Measurements from ENCODE around the gene RNF213.
A peak's percentile ranks its signal among the peaks of the same experiment; 100 is the strongest.

RNF213 gene

DNA sequence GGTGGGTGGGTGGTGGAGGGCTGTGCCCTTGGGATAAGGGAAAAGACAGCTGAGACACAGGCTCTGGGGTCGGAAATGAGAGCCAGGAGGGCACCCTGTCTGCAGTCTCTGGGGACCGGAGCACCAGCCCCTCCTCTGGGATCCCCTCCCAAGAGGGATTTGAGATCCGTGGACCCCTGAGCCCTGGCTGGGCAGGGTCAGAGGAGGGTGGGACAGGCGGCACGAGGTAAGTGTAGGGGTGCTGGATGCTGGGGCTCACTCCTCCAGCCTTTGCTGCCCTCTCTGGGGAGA lies 40.9 kb upstream of the RNF213 start:
- Histone ChIP-seq H3K36me3 (ENCODE audit: control insufficient read depth, insufficient read depth, low read length) (peaks cover 11% of the 10 kb centered on the region), H3K9ac (ENCODE audit: low read length) (peak overlapping the region; percentile 97)

DNA sequence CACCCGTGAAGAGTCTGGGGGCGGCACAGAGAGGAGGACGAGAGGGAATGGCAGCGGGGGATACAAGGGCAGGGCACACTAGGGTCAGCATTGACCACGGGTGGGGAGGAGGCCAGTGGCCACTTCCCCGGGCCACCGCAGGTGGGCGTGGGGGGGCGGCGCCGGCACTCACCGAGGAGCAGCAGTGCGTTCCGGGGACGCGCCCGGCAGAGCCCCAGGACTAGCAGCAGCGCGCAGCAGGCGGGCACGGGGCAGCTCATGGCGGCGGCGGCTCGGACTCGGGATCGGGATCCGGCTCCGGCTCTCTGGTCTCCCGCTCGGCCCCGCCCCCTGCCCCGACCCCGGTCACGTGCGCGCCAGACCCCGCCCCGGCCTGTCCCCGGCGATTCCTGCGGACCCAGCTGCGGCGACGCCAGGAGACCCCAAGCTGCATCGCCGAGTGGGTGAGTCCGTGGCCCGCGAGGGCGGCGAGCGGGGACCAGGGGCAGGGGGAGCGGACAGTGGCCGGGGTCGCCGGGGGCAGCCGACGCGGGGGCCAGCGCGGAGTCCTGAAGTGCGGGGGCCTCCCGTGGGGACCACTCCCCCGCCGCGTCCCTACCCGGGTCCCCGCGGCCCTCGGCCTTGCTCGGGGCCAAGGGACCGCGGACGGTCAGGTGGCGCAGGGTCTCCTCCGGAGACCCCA lies 40.5 kb upstream of the RNF213 start, which contains the start of the genes SGSH and SLC26A11:
SGSH (minus strand) TSS at position 280 of the 682 bp plus-strand sequence; CDS start at position 260, 20 bp downstream.
SLC26A11 (plus strand) TSS at position 374 of the 682 bp plus-strand sequence. CDS start 1,134 bp downstream, outside the sequence.
- H3K9ac ChIP-seq (ENCODE audit: low read length) = peak within 1 kb of the TSS; percentile 97
- H3K36me3 ChIP-seq (ENCODE audit: control insufficient read depth, insufficient read depth, low read length) = peaks cover 11% of the 10 kb centered on the region
- H3K27me3 ChIP-seq (ENCODE audit: control insufficient read depth, insufficient read depth, low read length) = no peaks in the 10 kb centered on the region
- peak within 1 kb of the TSS; percentile 77 for H3K27ac ChIP-seq (ENCODE audit: low read depth, low read length)
- H3K4me3 ChIP-seq (ENCODE audit: low read length) = peak within 1 kb of the TSS; percentile 90
- H3K4me1 ChIP-seq (ENCODE audit: control insufficient read depth, insufficient read depth, low read length) = peaks cover 9% of the 10 kb centered on the region

More for the DNA sequence above, 40.9 kb upstream of the RNF213 start:
- Histone ChIP-seq H3K27me3 (ENCODE audit: control insufficient read depth, insufficient read depth, low read length) (no peaks in the 10 kb centered on the region), H3K4me1 (ENCODE audit: control insufficient read depth, insufficient read depth, low read length) (peaks cover 9% of the 10 kb centered on the region), H3K27ac (ENCODE audit: low read depth, low read length) (peak overlapping the region; percentile 77), H3K4me3 (ENCODE audit: low read length) (peak overlapping the region; percentile 90)

DNA sequence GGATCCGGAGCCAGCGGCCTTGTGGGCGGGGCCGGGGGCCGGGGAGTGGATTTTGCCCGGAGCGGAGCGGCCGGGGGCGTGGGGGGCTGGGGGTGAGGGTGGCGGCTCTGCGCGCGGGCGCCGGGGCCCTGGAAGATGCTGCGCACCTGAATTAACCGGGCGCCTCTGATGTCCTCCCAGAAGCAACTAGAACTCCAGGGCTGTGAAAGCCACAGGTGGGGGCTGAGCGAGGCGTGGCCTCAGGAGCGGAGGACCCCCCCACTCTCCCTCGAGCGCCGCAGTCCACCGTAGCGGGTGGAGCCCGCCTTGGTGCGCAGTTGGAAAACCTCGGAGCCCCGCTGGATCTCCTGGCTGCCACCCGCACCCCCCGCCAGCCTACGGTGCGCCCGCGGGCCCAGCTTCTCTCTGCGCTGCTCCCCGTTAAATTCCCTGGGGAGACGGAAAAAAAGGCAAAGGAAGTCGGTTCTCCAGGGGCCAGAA lies 39.9 kb upstream of the RNF213 start:
- H3K36me3 ChIP-seq (ENCODE audit: control insufficient read depth, insufficient read depth, low read length) = peaks cover 11% of the 10 kb centered on the region
- H3K27me3 ChIP-seq (ENCODE audit: control insufficient read depth, insufficient read depth, low read length) = no peaks in the 10 kb centered on the region
- H3K27ac ChIP-seq (ENCODE audit: low read depth, low read length) = peak overlapping the region; percentile 77
- H3K9ac ChIP-seq (ENCODE audit: low read length) = peak overlapping the region; percentile 52
- peaks cover 9% of the 10 kb centered on the region for H3K4me1 ChIP-seq (ENCODE audit: control insufficient read depth, insufficient read depth, low read length)
- peak overlapping the region; percentile 90 for H3K4me3 ChIP-seq (ENCODE audit: low read length)

- peak overlapping the region; percentile 65 for H3K4me3 ChIP-seq (ENCODE audit: low read length)
- no peaks in the 10 kb centered on the region for H3K27me3 ChIP-seq (ENCODE audit: control insufficient read depth, insufficient read depth, low read length)
- no peak overlapping the region for H3K27ac ChIP-seq (ENCODE audit: low read depth, low read length)
- peaks cover 9% of the 10 kb centered on the region for H3K4me1 ChIP-seq (ENCODE audit: control insufficient read depth, insufficient read depth, low read length)
- H3K9ac ChIP-seq (ENCODE audit: low read length) = no peak overlapping the region
- H3K36me3 ChIP-seq (ENCODE audit: control insufficient read depth, insufficient read depth, low read length) = peaks cover 6% of the 10 kb centered on the region
These were observed 39.1 kb upstream of the RNF213 start for GRCh38 chr17:80221351-80222105.

- no peak overlapping the region for H3K27ac ChIP-seq (ENCODE audit: low read depth, low read length)
- no peak overlapping the region for H3K4me3 ChIP-seq (ENCODE audit: low read length)
- peaks cover 9% of the 10 kb centered on the region for H3K4me1 ChIP-seq (ENCODE audit: control insufficient read depth, insufficient read depth, low read length)
- no peak overlapping the region for H3K9ac ChIP-seq (ENCODE audit: low read length)
- H3K36me3 ChIP-seq (ENCODE audit: control insufficient read depth, insufficient read depth, low read length) = peaks cover under 1% of the 10 kb centered on the region
- H3K27me3 ChIP-seq (ENCODE audit: control insufficient read depth, insufficient read depth, low read length) = no peaks in the 10 kb centered on the region
These were observed 38.1 kb upstream of the RNF213 start for GRCh38 chr17:80222376-80223141.

DNA sequence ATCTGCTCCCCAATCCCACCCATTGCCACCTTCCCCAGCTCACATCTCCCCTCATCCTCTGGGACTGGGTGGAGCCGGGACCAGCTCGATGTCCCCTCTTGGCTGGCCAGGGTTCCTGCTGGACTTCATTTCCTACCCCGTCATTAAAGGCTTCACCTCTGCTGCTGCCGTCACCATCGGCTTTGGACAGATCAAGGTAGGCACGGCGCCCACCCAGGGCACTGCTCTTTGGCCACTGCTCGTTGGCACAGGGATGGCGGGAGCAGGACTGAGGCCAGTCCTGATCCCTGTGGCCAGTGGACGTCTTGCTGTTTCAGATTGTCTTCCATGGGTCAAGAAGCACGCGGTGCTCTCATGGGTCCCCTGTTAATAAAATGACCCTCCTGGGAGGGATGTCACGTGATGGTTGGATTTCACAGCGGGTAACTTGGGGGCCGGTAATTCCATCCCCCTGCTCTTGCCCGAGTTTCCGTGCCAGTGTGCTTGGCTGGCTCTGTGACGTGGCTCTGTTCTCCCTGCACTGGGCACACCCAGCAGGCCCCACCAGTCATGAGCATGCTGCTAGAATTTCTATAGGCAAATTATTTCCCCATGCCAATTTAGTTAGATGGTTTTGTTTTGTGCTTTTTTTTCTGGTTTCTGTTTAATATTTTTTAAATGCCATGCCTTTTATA lies 37.4 kb upstream of the RNF213 start:
- Histone ChIP-seq H3K9ac (ENCODE audit: low read length) (no peak overlapping the region), H3K4me1 (ENCODE audit: control insufficient read depth, insufficient read depth, low read length) (peaks cover 9% of the 10 kb centered on the region), H3K27ac (ENCODE audit: low read depth, low read length) (no peak overlapping the region), H3K36me3 (ENCODE audit: control insufficient read depth, insufficient read depth, low read length) (no peaks in the 10 kb centered on the region), H3K27me3 (ENCODE audit: control insufficient read depth, insufficient read depth, low read length) (no peaks in the 10 kb centered on the region), H3K4me3 (ENCODE audit: low read length) (no peak overlapping the region)

DNA sequence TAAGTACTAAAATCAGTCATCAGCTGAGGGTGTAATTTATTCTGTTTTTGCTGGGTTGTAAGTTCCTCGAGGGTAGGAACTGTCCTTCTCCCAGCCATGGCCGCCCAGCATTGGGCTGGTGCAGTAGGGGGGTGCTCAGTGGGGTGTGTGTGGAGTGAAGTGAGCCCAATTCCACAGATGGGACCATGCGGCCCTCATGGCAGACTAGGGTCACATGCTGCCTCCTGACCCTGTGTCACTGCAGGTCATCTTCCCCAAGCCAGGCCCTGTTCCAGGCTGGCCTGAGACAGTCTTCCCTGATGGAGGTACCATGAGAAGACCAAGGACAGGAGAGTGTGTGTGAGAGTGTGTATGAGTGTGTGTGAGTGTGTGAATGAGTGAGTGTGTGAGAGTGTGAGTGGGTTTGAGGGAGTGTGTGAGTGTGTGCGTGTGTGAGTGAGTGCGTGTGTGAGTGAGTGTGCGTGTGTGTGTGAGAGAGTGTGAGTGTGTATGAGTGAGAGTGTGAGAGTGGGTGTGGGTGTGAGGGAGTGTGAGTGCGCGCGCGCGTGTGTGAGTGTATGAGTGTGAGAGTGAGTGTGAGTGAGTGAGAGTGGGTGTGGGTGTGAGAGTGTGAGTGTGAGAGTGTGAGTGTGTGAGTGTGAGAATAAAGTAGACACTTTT lies 36.7 kb upstream of the RNF213 start:
- Histone ChIP-seq H3K36me3 (ENCODE audit: control insufficient read depth, insufficient read depth, low read length) (no peaks in the 10 kb centered on the region), H3K4me1 (ENCODE audit: control insufficient read depth, insufficient read depth, low read length) (peaks cover 9% of the 10 kb centered on the region), H3K4me3 (ENCODE audit: low read length) (no peak overlapping the region), H3K27me3 (ENCODE audit: control insufficient read depth, insufficient read depth, low read length) (no peaks in the 10 kb centered on the region), H3K27ac (ENCODE audit: low read depth, low read length) (no peak overlapping the region), H3K9ac (ENCODE audit: low read length) (no peak overlapping the region)

DNA sequence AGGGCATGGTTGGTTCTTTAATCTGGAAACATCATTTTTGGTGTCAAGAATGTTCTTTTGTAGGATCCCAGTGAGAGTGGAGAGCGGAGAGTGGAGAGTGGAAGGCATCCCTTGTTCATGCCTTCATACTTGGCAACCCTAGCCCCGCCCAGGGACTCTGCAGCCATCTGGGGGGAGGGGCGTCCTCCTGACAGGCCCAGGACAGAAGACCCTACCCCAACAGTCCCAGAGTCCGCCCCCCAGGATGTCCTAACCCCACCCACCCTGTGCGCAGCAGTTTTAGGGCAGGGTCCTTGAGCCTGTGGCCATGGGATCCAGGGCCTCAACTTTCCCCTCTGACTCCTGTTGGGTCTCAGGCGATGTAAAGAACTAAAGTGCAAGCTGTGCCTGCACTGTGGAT lies 36.0 kb upstream of the RNF213 start:
- Histone ChIP-seq H3K9ac (ENCODE audit: low read length) (no peak overlapping the region), H3K27me3 (ENCODE audit: control insufficient read depth, insufficient read depth, low read length) (no peaks in the 10 kb centered on the region), H3K4me1 (ENCODE audit: control insufficient read depth, insufficient read depth, low read length) (peaks cover 9% of the 10 kb centered on the region), H3K36me3 (ENCODE audit: control insufficient read depth, insufficient read depth, low read length) (no peaks in the 10 kb centered on the region), H3K4me3 (ENCODE audit: low read length) (no peak overlapping the region), H3K27ac (ENCODE audit: low read depth, low read length) (no peak overlapping the region)

GRCh38 chr17:80225230-80225629 lies 35.4 kb upstream of the RNF213 start:
- H3K36me3 ChIP-seq (ENCODE audit: control insufficient read depth, insufficient read depth, low read length) = no peaks in the 10 kb centered on the region
- no peak overlapping the region for H3K4me3 ChIP-seq (ENCODE audit: low read length)
- H3K27me3 ChIP-seq (ENCODE audit: control insufficient read depth, insufficient read depth, low read length) = no peaks in the 10 kb centered on the region
- H3K9ac ChIP-seq (ENCODE audit: low read length) = no peak overlapping the region
- peaks cover 9% of the 10 kb centered on the region for H3K4me1 ChIP-seq (ENCODE audit: control insufficient read depth, insufficient read depth, low read length)
- no peak overlapping the region for H3K27ac ChIP-seq (ENCODE audit: low read depth, low read length)

DNA sequence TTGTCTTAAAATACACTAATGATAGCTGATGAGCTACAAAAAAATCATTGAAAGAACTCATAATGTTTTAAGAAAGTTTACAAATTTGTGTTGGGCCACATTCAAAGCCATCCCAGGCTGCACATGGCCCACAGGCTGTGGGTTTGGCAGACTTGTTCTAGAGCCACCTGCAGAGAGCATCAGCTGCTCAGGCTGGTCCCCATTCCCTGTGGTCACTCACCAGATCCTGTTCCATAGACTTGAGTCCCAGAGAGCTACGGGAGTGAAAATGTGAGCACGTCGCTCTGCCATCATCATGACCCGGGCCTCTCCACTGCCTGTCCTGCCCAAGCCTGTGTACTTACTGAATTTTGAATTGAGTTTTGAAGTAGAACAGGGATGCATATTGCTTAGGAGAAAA lies 33.5 kb upstream of the RNF213 start:
- Histone ChIP-seq H3K4me1 (ENCODE audit: control insufficient read depth, insufficient read depth, low read length) (peaks cover 2% of the 10 kb centered on the region), H3K4me3 (ENCODE audit: low read length) (no peak overlapping the region), H3K27ac (ENCODE audit: low read depth, low read length) (no peak overlapping the region), H3K27me3 (ENCODE audit: control insufficient read depth, insufficient read depth, low read length) (no peaks in the 10 kb centered on the region), H3K9ac (ENCODE audit: low read length) (no peak overlapping the region), H3K36me3 (ENCODE audit: control insufficient read depth, insufficient read depth, low read length) (no peaks in the 10 kb centered on the region)

DNA sequence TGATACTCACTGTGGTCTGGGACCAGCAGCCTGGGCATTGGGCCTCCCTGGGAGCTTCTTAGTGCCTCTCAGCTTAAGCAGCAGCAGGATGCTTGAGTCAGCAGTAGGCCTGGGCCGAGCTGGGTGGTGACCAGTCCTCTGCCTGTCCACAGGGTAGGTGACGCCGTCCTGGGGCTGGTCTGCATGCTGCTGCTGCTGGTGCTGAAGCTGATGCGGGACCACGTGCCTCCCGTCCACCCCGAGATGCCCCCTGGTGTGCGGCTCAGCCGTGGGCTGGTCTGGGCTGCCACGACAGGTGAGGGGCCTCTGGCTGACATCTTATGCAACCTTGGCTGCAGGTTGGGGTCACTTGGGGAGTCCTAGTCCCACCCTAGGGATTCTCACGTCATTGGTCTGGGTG lies 33.0 kb upstream of the RNF213 start:
- Histone ChIP-seq H3K27ac (ENCODE audit: low read depth, low read length) (no peak overlapping the region), H3K4me1 (ENCODE audit: control insufficient read depth, insufficient read depth, low read length) (no peaks in the 10 kb centered on the region), H3K27me3 (ENCODE audit: control insufficient read depth, insufficient read depth, low read length) (no peaks in the 10 kb centered on the region), H3K4me3 (ENCODE audit: low read length) (no peak overlapping the region), H3K9ac (ENCODE audit: low read length) (no peak overlapping the region), H3K36me3 (ENCODE audit: control insufficient read depth, insufficient read depth, low read length) (no peaks in the 10 kb centered on the region)

Data from rectal smooth muscle tissue (tissue), 1 donor.